ENCODE results near the gene SCAF1. TPM values are rescaled to one million over a fixed set of nuclear protein-coding genes. Genes with fewer than 3 reads are reported as not detected.
A peak's percentile ranks its signal among the peaks of the same experiment; 100 is the strongest.

Gene SCAF1
- total and polyA plus RNA-seq, 9 of the 15 experiments (the other 6 are each of a cell fraction or from before 2014, with no cell fraction given): 0.20 to 79.0 (median 4.9) TPM

- TF ChIP-seq ZBTB12 (CRISPR knock-in tag; IDR thresholded peaks at IDR 0.05): no peak
- TF ChIP-seq BCL6 (CRISPR knock-in tag; IDR thresholded peaks at IDR 0.05): no peak
- TF ChIP-seq POLR2A (conservative IDR thresholded peaks at IDR 0.05): peak; percentile 47; the same call in 1 of the 2 replicates
- no peak for TF ChIP-seq BRD9 (IDR thresholded peaks at IDR 0.05; ENCODE audit: low read depth, partially characterized antibody)
- TF ChIP-seq RHOXF2B (CRISPR knock-in tag; conservative IDR thresholded peaks at IDR 0.05): no peak
- TF ChIP-seq USF2 (CRISPR knock-in tag; IDR thresholded peaks at IDR 0.05): no peak
- TF ChIP-seq PCBP1 (IDR thresholded peaks at IDR 0.05; ENCODE audit: low read depth, low read length, poor library complexity, severe bottlenecking): no peak
- TF ChIP-seq PHTF2 (CRISPR knock-in tag; IDR thresholded peaks at IDR 0.05): no peak
- no peak for TF ChIP-seq PHB2 (IDR thresholded peaks at IDR 0.05; ENCODE audit: low read depth)
- no peak for TF ChIP-seq ZNF589 (CRISPR knock-in tag; IDR thresholded peaks at IDR 0.05; ENCODE audit: low read depth)
- TF ChIP-seq E2F4 (CRISPR knock-in tag; IDR thresholded peaks at IDR 0.05; ENCODE audit: low read depth): no peak
- TF ChIP-seq TBL1XR1 (IDR thresholded peaks at IDR 0.05; ENCODE audit: low read length in 2 of 2): no peak
- TF ChIP-seq HDAC3 (IDR thresholded peaks at IDR 0.05; ENCODE audit: borderline replicate concordance, partially characterized antibody): no peak
- peak; percentile 42; the same call in 1 of the 2 replicates for TF ChIP-seq POLR2AphosphoS5 (IDR thresholded peaks at IDR 0.05; ENCODE audit: control insufficient read depth, insufficient read depth, low read depth, low read length)
- TF ChIP-seq TAF1 (IDR thresholded peaks at IDR 0.05; ENCODE audit: control insufficient read depth, extremely low read depth, insufficient read depth, low read length, severe bottlenecking): no peak
- TF ChIP-seq ZBTB33 (CRISPR knock-in tag; IDR thresholded peaks at IDR 0.05): peak; percentile 96
- no peak for TF ChIP-seq ZBTB26 (CRISPR knock-in tag; IDR thresholded peaks at IDR 0.05)
- TF ChIP-seq HOMEZ (CRISPR knock-in tag; IDR thresholded peaks at IDR 0.05): no peak
- peak; percentile 52; the same call in 1 of the 2 replicates for TF ChIP-seq RBFOX2 (IDR thresholded peaks at IDR 0.05; ENCODE audit: low read depth, low read length)
Observed at GRCh38 chr19:49689133-49690078, 47.4 kb downstream of the SCAF1 start, which contains the start of gene ADM5 (continued).

All from K562 (cell line).